Measurements from ENCODE around the gene FAM20C. TPM values are rescaled to one million over a fixed set of nuclear protein-coding genes. Genes with fewer than 3 reads are reported as not detected.
"Not testable (repeated sequence)": the region's sequence is repeated elsewhere in the genome, so short reads cannot be mapped to it uniquely, and the experiment has no call there.

FAM20C gene
- total RNA-seq, 1 experiment from 2014 or later: 300 TPM

DNA sequence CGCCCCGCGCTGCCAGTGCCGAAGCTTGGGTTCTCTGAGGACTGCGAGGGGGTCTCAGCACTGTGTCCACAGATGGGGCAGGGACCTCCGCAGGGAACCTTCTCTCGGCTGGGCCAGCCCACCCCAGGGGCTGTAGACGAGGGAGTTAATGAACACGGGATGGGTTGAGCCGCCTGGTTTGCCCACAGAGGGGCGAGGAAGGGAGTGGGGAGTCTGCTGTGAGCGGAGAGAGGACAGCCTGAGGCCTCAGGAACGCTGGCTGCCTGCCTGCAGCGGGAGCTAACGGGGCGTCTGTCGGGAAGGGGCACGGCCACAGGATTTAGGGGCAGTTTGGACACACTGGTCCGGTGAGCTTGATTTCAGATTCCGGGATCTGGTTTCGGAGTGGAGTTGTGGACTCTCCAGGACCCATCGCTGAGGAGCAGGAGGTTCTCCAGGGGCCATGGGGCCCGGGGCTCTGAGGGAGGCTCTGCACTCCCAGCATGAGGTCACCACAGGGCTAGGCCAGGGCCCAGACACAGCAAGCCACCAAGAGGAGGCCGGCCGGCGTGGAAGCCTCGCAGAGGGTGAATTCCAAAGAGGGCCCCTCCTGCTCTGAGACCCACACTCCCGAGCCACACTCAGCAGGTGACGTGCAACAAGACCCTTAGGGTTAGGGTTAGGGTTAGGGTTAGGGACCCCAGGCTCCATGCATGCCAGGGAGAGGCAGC, 19.0 kb upstream of the FAM20C start:
- no peak for DNase-seq (ENCODE audit: low read depth)

- no peak for DNase-seq (ENCODE audit: low read depth)
Observed at GRCh38 chr7:174716-175115, 17.7 kb upstream of the FAM20C start.

GRCh38 chr7:175955-176354, 16.4 kb upstream of the FAM20C start:
- DNase-seq (ENCODE audit: low read depth): no peak

DNA sequence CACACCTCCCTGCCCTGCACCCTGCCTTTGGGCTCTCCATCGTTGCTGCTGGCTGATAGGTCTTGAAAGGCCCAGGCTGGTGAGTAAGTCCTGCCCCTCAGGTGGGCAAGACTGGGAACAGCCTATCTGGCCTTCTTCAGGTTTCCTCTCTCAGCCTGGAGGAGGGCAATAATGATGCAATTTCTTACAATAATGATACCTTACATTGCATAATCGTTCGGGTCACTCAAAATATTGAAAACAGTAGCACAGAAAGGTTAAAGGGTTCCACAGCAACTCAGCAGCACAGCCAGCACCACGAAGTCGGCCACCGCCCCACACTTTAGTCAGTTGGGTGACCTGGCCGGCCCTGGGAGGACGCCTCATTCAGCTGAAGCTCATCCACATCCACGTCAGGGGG, 16.0 kb upstream of the FAM20C start:
- no peak for DNase-seq (ENCODE audit: low read depth)

- no peak for DNase-seq (ENCODE audit: low read depth)
Observed at GRCh38 chr7:176786-177459, 15.4 kb upstream of the FAM20C start.

GRCh38 chr7:178444-178843, 13.9 kb upstream of the FAM20C start:
- no peak for DNase-seq (ENCODE audit: low read depth)

- DNase-seq (ENCODE audit: low read depth): no peak
Observed at GRCh38 chr7:179209-179681, 13.1 kb upstream of the FAM20C start.

DNA sequence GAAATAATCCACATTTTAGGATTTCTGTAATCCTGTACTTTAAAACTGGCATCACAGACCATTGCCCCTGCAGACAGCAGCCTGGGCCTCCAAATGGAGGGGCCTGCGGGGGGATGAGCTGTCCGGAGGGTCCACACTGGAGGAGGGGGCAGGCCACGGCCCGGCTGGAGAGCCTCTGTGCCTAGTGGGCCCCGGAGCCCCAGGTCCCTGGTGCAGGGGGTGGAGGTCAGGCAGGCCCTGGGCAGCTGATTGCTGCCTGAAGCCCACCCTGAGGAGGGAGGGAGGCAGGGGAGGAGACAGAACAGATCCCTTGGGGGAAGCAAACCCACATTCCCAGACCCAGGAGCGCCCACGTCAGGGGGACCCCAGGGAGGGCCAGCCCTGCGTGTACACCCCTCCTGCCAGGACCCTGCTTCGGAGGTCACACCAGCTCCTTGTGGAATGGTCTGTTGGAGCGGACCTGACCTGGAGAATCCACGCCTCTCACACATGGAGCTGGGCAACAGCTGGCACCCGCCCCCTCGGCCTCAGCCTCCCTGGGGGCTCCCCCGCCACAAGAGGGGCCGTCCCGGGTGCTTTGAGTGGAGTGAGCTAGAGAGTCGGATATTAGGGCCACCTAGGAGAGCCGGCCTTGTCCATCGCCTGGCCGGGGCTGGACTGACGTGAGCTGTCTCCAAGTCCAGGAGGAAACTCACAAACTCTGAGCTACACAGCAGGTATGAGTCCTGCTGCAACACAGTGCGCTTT, 12.2 kb upstream of the FAM20C start:
- DNase-seq (ENCODE audit: low read depth): no peak

GRCh38 chr7:181738-182137, 10.6 kb upstream of the FAM20C start:
- DNase-seq (ENCODE audit: low read depth): no peak

GRCh38 chr7:182502-182901, 9.9 kb upstream of the FAM20C start:
- DNase-seq (ENCODE audit: low read depth): not testable (repeated sequence)

DNA sequence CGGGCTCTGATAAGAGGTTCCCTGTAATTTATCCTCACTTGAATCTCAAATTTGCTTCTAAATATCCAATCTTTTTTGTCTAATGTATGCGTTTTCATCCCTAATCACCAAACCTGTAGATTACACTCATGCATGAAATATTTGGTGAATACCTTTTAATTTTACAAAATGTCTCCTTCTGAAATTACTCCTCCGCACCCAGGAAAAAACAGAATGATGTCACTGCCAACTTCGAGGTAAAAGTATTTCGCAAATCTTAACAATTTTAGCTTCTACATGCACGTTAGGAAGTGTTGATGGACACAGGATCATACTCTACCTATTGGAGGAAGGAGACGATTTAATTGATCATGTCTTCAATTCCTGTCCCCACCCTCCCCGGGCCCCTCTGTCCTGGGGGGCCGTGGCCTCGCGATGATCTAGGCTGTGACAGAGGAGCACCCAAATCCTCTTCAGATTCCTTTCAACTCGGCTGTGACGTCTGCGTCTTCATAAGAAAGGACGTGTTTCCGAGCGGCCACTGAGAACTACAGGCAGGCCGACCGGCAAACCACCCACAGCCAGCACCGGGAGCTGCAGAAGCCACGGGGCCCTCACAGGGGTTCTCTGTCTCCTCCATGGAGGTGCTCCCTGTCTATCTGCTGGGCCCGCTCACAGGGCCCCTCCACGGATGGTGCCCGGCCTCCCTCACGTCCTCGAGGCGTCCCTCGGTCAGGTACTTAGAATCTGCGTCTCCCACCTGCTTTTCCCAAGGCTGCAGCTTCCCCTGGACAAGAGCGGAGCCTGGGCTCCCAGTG, 8.7 kb upstream of the FAM20C start:
- DNase-seq (ENCODE audit: low read depth): no peak

- DNase-seq (ENCODE audit: low read depth): peak; percentile 65
Observed at GRCh38 chr7:184294-185264, 7.8 kb upstream of the FAM20C start.

- no peak for DNase-seq (ENCODE audit: low read depth)
Observed at GRCh38 chr7:186516-187113, 5.8 kb upstream of the FAM20C start.

GRCh38 chr7:187227-187927, 5.0 kb upstream of the FAM20C start:
- DNase-seq (ENCODE audit: low read depth): no peak

- DNase-seq (ENCODE audit: low read depth): no peak
Observed at GRCh38 chr7:188174-188573, 4.2 kb upstream of the FAM20C start.

- DNase-seq (ENCODE audit: low read depth): no peak
Observed at GRCh38 chr7:188727-189500, 3.5 kb upstream of the FAM20C start.

DNA sequence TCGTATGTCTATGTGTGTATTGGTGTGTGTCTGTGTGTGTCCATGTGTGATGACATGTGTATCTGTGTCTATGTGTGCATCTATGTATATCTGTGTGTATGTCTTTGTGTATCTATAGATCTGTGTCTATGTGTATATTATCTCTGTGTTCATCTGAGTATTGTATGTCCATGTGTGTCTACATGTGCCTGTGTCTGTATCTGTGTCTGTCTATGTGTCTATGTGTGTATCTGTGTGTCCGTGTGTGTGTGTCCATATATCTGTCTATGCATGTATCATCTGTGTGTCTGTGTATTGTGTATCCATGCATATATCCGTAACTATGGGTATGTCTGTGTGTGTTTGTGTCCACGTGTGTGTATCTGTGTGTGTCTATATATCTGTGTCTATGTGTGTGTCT, 2.7 kb upstream of the FAM20C start:
- DNase-seq (ENCODE audit: low read depth): no peak

GRCh38 chr7:190196-190595, 2.2 kb upstream of the FAM20C start:
- DNase-seq (ENCODE audit: low read depth): no peak
